Measurements from ENCODE around the gene PHF21A. TPM values are rescaled to one million over a fixed set of nuclear protein-coding genes. Genes with fewer than 3 reads are reported as not detected.

PHF21A gene
- total RNA-seq, 1 donor from 2014 or later = 49.6 TPM

- Histone ChIP-seq H3K27me3 (peaks cover 10% of the 10 kb centered on the region), H4K20me1 (ENCODE audit: low read depth) (peaks cover 27% of the 10 kb centered on the region), H2AFZ (replicated peaks) (no peak overlapping the region), H3K36me3 (no peaks in the 10 kb centered on the region), H3K9me3 (ENCODE audit: low read depth) (no peaks in the 10 kb centered on the region), H3K9ac (no peak overlapping the region), H3K4me1 (peaks cover 37% of the 10 kb centered on the region), H3K27ac (no peak overlapping the region), H3K4me2 (peak overlapping the region; percentile 82), H3F3A (ENCODE audit: low read depth) (peaks cover 54% of the 10 kb centered on the region), H3K79me2 (ENCODE audit: low read depth) (peaks cover 20% of the 10 kb centered on the region), H3K4me3 (peak overlapping the region; percentile 15)
- no peaks in the 10 kb centered on the region for H3K36me3 Mint-ChIP-seq
- peak overlapping the region; percentile 80 for H3K4me3 Mint-ChIP-seq
- peak overlapping the region; percentile 58 for H3K27ac Mint-ChIP-seq
- DNase-seq (ENCODE audit: low spot score) = peak; percentile 33
- peaks cover 47% of the 10 kb centered on the region for H3K4me1 Mint-ChIP-seq
- H3K9me3 Mint-ChIP-seq = no peaks in the 10 kb centered on the region
- no peak for TF ChIP-seq EZH2phosphoT487 (IDR thresholded peaks at IDR 0.05)
- no peak for TF ChIP-seq EZH2 (IDR thresholded peaks at IDR 0.05)
- TF ChIP-seq CTCF (IDR thresholded peaks at IDR 0.05) = no peak
- H3K27me3 Mint-ChIP-seq (ENCODE audit: insufficient read depth, low read depth) = peaks cover 38% of the 10 kb centered on the region
Observed at GRCh38 chr11:45920531-45921477, 200.4 kb downstream of the PHF21A start.

- Histone ChIP-seq H3K27ac (no peak overlapping the region), H3K36me3 (no peaks in the 10 kb centered on the region), H3K9ac (no peak overlapping the region), H3K4me1 (peaks cover 37% of the 10 kb centered on the region), H3K79me2 (ENCODE audit: low read depth) (peaks cover 24% of the 10 kb centered on the region), H3K4me3 (peak overlapping the region; percentile 15), H2AFZ (replicated peaks) (peak overlapping the region; percentile 69), H3K9me3 (ENCODE audit: low read depth) (no peaks in the 10 kb centered on the region), H3F3A (ENCODE audit: low read depth) (peaks cover 54% of the 10 kb centered on the region), H3K27me3 (peaks cover 10% of the 10 kb centered on the region), H3K4me2 (peak overlapping the region; percentile 82), H4K20me1 (ENCODE audit: low read depth) (peaks cover 23% of the 10 kb centered on the region)
- Mint-ChIP-seq H3K4me1 (peaks cover 47% of the 10 kb centered on the region), H3K4me3 (peak overlapping the region; percentile 97), H3K9me3 (no peaks in the 10 kb centered on the region), H3K27ac (no peak overlapping the region), H3K27me3 (ENCODE audit: insufficient read depth, low read depth) (peaks cover 34% of the 10 kb centered on the region), H3K36me3 (no peaks in the 10 kb centered on the region)
- DNase-seq (ENCODE audit: low spot score) = peak; percentile 85
- TF ChIP-seq CTCF (IDR thresholded peaks at IDR 0.05) = no peak
- no peak for TF ChIP-seq EZH2 (IDR thresholded peaks at IDR 0.05)
- no peak for TF ChIP-seq EZH2phosphoT487 (IDR thresholded peaks at IDR 0.05)
Observed at GRCh38 chr11:45919806-45920530, 201.3 kb downstream of the PHF21A start.

- Histone ChIP-seq H2AFZ (replicated peaks) (no peak overlapping the region), H3K79me2 (ENCODE audit: low read depth) (peaks cover 22% of the 10 kb centered on the region), H3K36me3 (no peaks in the 10 kb centered on the region), H3K9me3 (ENCODE audit: low read depth) (no peaks in the 10 kb centered on the region), H3K4me2 (peak overlapping the region; percentile 96), H3F3A (ENCODE audit: low read depth) (peaks cover 54% of the 10 kb centered on the region), H3K27ac (no peak overlapping the region), H3K4me1 (peaks cover 37% of the 10 kb centered on the region), H3K9ac (no peak overlapping the region), H4K20me1 (ENCODE audit: low read depth) (peaks cover 20% of the 10 kb centered on the region), H3K27me3 (peaks cover 10% of the 10 kb centered on the region), H3K4me3 (peak overlapping the region; percentile 79)
- Mint-ChIP-seq H3K36me3 (no peaks in the 10 kb centered on the region), H3K27me3 (ENCODE audit: insufficient read depth, low read depth) (peaks cover 27% of the 10 kb centered on the region), H3K4me3 (peak overlapping the region; percentile 97), H3K4me1 (peaks cover 43% of the 10 kb centered on the region), H3K27ac (peak overlapping the region; percentile 81), H3K9me3 (no peaks in the 10 kb centered on the region)
- no peak for DNase-seq (ENCODE audit: low spot score)
- TF ChIP-seq EZH2 (IDR thresholded peaks at IDR 0.05) = no peak
- no peak for TF ChIP-seq CTCF (IDR thresholded peaks at IDR 0.05)
- TF ChIP-seq EZH2phosphoT487 (IDR thresholded peaks at IDR 0.05) = no peak
Observed at GRCh38 chr11:45918962-45919675, 202.1 kb downstream of the PHF21A start.

All from neural progenitor cell (in vitro differentiated cells).